ENCODE data around the gene TIA1.

- TF ChIP-seq POLR2A (IDR thresholded peaks at IDR 0.05; ENCODE audit: low read length) = no peak
- TF ChIP-seq GATA1 (IDR thresholded peaks at IDR 0.05; ENCODE audit: low read depth, low read length) = no peak
Observed at GRCh38 chr2:70182689-70183088, 65.7 kb downstream of the TIA1 start.
